ENCODE data around the gene BET1L. TPM values are rescaled to one million over a fixed set of nuclear protein-coding genes. Genes with fewer than 3 reads are reported as not detected.

Gene BET1L
- total and polyA plus RNA-seq, 2 donors (not counting 1 experiment from before 2014, with no cell fraction given): 21.1 to 70.2 TPM

- Histone ChIP-seq H3K4me3 (replicated peaks in 1 of 4; ENCODE audit: control extremely low read depth in 1 of 4, insufficient read depth in 1 of 4, low read depth in 3 of 4, low read length in 4 of 4) (no peak overlapping the region), H3K9ac (ENCODE audit: insufficient read depth, low read length) (no peak overlapping the region), H3K27me3 (ENCODE audit: control insufficient read depth, insufficient read depth, low read length) (no peaks in the 10 kb centered on the region), H4K20me1 (ENCODE audit: control insufficient read depth, extremely low read depth, insufficient read depth, low read length) (no peaks in the 10 kb centered on the region), H3K4me1 (ENCODE audit: control insufficient read depth, extremely low read depth, insufficient read depth, low read length) (no peaks in the 10 kb centered on the region), H3K79me2 (ENCODE audit: control insufficient read depth, insufficient read depth, low read length) (no peaks in the 10 kb centered on the region), H3K27ac (ENCODE audit: insufficient read depth, low read length) (no peak overlapping the region), H2AFZ (ENCODE audit: low read length) (no peak overlapping the region), H3K9me3 (ENCODE audit: control insufficient read depth, insufficient read depth, low read depth, low read length) (no peaks in the 10 kb centered on the region), H3K4me2 (ENCODE audit: extremely low read depth, insufficient read depth, low read length) (no peak overlapping the region), H3K36me3 (ENCODE audit: control insufficient read depth, insufficient read depth, low read length) (peaks cover 13% of the 10 kb centered on the region)
- DNase-seq (ENCODE audit: low read depth in 2 of 2): no peak
- no peak for TF ChIP-seq EZH2 (IDR thresholded peaks at IDR 0.05; ENCODE audit: low read length, missing control alignments)
- no peak for TF ChIP-seq CTCF (conservative IDR thresholded peaks at IDR 0.05 in 1 of 2, IDR thresholded peaks at IDR 0.05 in 1 of 2; ENCODE audit: low read depth in 1 of 2, low read length in 2 of 2)
Measured at GRCh38 chr11:253886-254270, 46.7 kb upstream of the BET1L start.

- Histone ChIP-seq H3K27ac (ENCODE audit: insufficient read depth, low read length) (no peak overlapping the region), H3K27me3 (ENCODE audit: control insufficient read depth, insufficient read depth, low read length) (no peaks in the 10 kb centered on the region), H3K4me2 (ENCODE audit: extremely low read depth, insufficient read depth, low read length) (no peak overlapping the region), H3K4me3 (replicated peaks in 1 of 4; ENCODE audit: control extremely low read depth in 1 of 4, insufficient read depth in 1 of 4, low read depth in 3 of 4, low read length in 4 of 4) (no peak overlapping the region), H3K9me3 (ENCODE audit: control insufficient read depth, insufficient read depth, low read depth, low read length) (no peaks in the 10 kb centered on the region), H4K20me1 (ENCODE audit: control insufficient read depth, extremely low read depth, insufficient read depth, low read length) (no peaks in the 10 kb centered on the region), H3K79me2 (ENCODE audit: control insufficient read depth, insufficient read depth, low read length) (no peaks in the 10 kb centered on the region), H2AFZ (ENCODE audit: low read length) (no peak overlapping the region), H3K4me1 (ENCODE audit: control insufficient read depth, extremely low read depth, insufficient read depth, low read length) (no peaks in the 10 kb centered on the region), H3K9ac (ENCODE audit: insufficient read depth, low read length) (no peak overlapping the region), H3K36me3 (ENCODE audit: control insufficient read depth, insufficient read depth, low read length) (peaks cover 16% of the 10 kb centered on the region)
- TF ChIP-seq CTCF (conservative IDR thresholded peaks at IDR 0.05 in 1 of 2, IDR thresholded peaks at IDR 0.05 in 1 of 2; ENCODE audit: low read depth in 1 of 2, low read length in 2 of 2): no peak
- TF ChIP-seq EZH2 (IDR thresholded peaks at IDR 0.05; ENCODE audit: low read length, missing control alignments): no peak
- DNase-seq (ENCODE audit: low read depth in 2 of 2): no peak
Measured at GRCh38 chr11:253160-253885, 46.1 kb upstream of the BET1L start.

- H4K20me1 ChIP-seq (ENCODE audit: control insufficient read depth, extremely low read depth, insufficient read depth, low read length): no peaks in the 10 kb centered on the region
- H3K79me2 ChIP-seq (ENCODE audit: control insufficient read depth, insufficient read depth, low read length): no peaks in the 10 kb centered on the region
- H3K9ac ChIP-seq (ENCODE audit: insufficient read depth, low read length): no peak overlapping the region
- H3K27ac ChIP-seq (ENCODE audit: insufficient read depth, low read length): no peak overlapping the region
- DNase-seq (ENCODE audit: low read depth in 2 of 2): no peak
- H3K9me3 ChIP-seq (ENCODE audit: control insufficient read depth, insufficient read depth, low read depth, low read length): no peaks in the 10 kb centered on the region
- H3K4me2 ChIP-seq (ENCODE audit: extremely low read depth, insufficient read depth, low read length): no peak overlapping the region
- no peak for TF ChIP-seq EZH2 (IDR thresholded peaks at IDR 0.05; ENCODE audit: low read length, missing control alignments)
- no peak for TF ChIP-seq CTCF (conservative IDR thresholded peaks at IDR 0.05 in 1 of 2, IDR thresholded peaks at IDR 0.05 in 1 of 2; ENCODE audit: low read depth in 1 of 2, low read length in 2 of 2)
- H3K4me1 ChIP-seq (ENCODE audit: control insufficient read depth, extremely low read depth, insufficient read depth, low read length): no peaks in the 10 kb centered on the region
- H3K4me3 ChIP-seq (replicated peaks in 1 of 4; ENCODE audit: control extremely low read depth in 1 of 4, insufficient read depth in 1 of 4, low read depth in 3 of 4, low read length in 4 of 4): no peak overlapping the region
- peaks cover 16% of the 10 kb centered on the region for H3K36me3 ChIP-seq (ENCODE audit: control insufficient read depth, insufficient read depth, low read length)
- H3K27me3 ChIP-seq (ENCODE audit: control insufficient read depth, insufficient read depth, low read length): no peaks in the 10 kb centered on the region
- H2AFZ ChIP-seq (ENCODE audit: low read length): no peak overlapping the region
Measured at GRCh38 chr11:252666-253065, 45.5 kb upstream of the BET1L start.

All from fibroblast of lung (primary cell).